Sigmoid colon (tissue), 7 donors: ENCODE data around the gene HMGCS1. TPM values are rescaled to one million over a fixed set of nuclear protein-coding genes. Genes with fewer than 3 reads are reported as not detected.

Source experiments
- DNase-seq: peaks from one replicate; pipeline ENCODE4 v3.0.0-alpha.2; 2019
- H3K27ac ChIP-seq, 4 donors: fragments of 200-600 bp; sonication (generic); one replicate each; pipeline ENCODE4 v1.5.1; 2016 to 2019; ENCODE audit warnings: mild to moderate bottlenecking in 1 of 4
- H3K27me3 ChIP-seq, 3 donors: fragments of 200-600 bp; sonication (generic); one replicate each; pipeline ENCODE4 v1.5.1; 2019; ENCODE audit warnings: mild to moderate bottlenecking in 1 of 3
- H3K36me3 ChIP-seq, 4 donors: fragments of 200-600 bp; sonication (generic); one replicate each; pipeline ENCODE4 v1.5.1; 2016 to 2019
- H3K4me1 ChIP-seq, 4 donors: fragments of 200-600 bp; sonication (generic); one replicate each; pipeline ENCODE4 v1.5.1; 2017 to 2019
- H3K4me3 ChIP-seq, 4 donors: fragments of 200-600 bp; sonication (generic); one replicate each; pipeline ENCODE4 v1.5.1; 2017 to 2019; ENCODE audit warnings: mild to moderate bottlenecking in 2 of 4, moderate library complexity in 1 of 4
- H3K9me3 ChIP-seq, 4 donors: fragments of 200-600 bp in 3 of 4; sonication (generic) in 3 of 4; one replicate each; pipeline versions ENCODE4 v1.5.1 to v1.6.1; 2013 to 2019
- CTCF ChIP-seq, 4 experiments: fragments of 450-650 bp in 3 of 4; fragments of 200-600 bp in 1 of 4; IDR thresholded peaks; one replicate each; pipeline ENCODE4 v1.5.1; 2016 to 2019; ENCODE audit warnings: antibody characterized with exemption in 4 of 4, mild to moderate bottlenecking in 3 of 4, moderate library complexity in 2 of 4
- EP300 ChIP-seq, 4 donors: sonication (generic); formaldehyde crosslinking; IDR thresholded peaks; one replicate each; pipeline ENCODE4 v1.6.1; 2017; ENCODE audit warnings: antibody characterized with exemption in 4 of 4
- POLR2A ChIP-seq, 2 donors: fragments of 450-650 bp; IDR thresholded peaks; one replicate each; pipeline ENCODE4 v1.6.1; 2016; ENCODE audit warnings: antibody characterized with exemption in 2 of 2, mild to moderate bottlenecking in 2 of 2, moderate library complexity in 2 of 2
- POLR2AphosphoS5 ChIP-seq, 4 donors: sonication (generic); formaldehyde crosslinking; IDR thresholded peaks; one replicate each; pipeline ENCODE4 v1.6.1; 2017; ENCODE audit warnings: antibody characterized with exemption in 4 of 4
- WGBS, 2 donors: extraction: QIAGEN DNeasy Blood & Tissue Kit; methylation state at CpG; one replicate each; pipeline ENCODE4 v1.1.7; 2013; 5-methylcytosine and 5-hydroxymethylcytosine counted together
- intact Hi-C: fragments of 100-400 bp; cut with DNase I; formaldehyde crosslinking; loops from one replicate; pipeline ENCODE4 v1.15.1; 2023
- polyA plus RNA-seq, 3 donors: library from polyadenylated mRNA; stranded (reverse); fragments of 200-250 nt; gene quantifications; one replicate each; pipeline ENCODE4 v1.2.3, GENCODE V29; 2013
- total RNA-seq, 4 donors: library from RNA; depleted of rRNA; stranded (reverse); fragments of >200 nt; gene quantifications; one replicate each; pipeline ENCODE4 v1.1.0, GENCODE V29; 2016
- donor health status: healthy with polysubstance abuse.
- donor health status: Bipolar disorder and iron deficiency.
- donor health status: healthy.

HMGCS1 gene
- total and polyA plus RNA-seq, 7 donors: 13.0 to 132 (median 20.7) TPM

- 18 to 35% methylated on average over 1 of the region's 1 CpG for WGBS, 2 donors
- Histone ChIP-seq H3K9me3 (no peaks in the 10 kb centered on the region), H3K27ac (no peak overlapping the region), H3K36me3 (peaks cover 0 to 5% (median 0%) of the 10 kb centered on the region in 4 donors), H3K4me1 (peaks cover 0 to 14% (median 4%) of the 10 kb centered on the region in 4 donors), H3K27me3 (no peaks in the 10 kb centered on the region), H3K4me3 (no peak overlapping the region)
- TF ChIP-seq POLR2AphosphoS5 (IDR thresholded peaks at IDR 0.05) (no peak), POLR2A (IDR thresholded peaks at IDR 0.05) (no peak), CTCF (IDR thresholded peaks at IDR 0.05) (no peak), EP300 (IDR thresholded peaks at IDR 0.05) (no peak)
- intact Hi-C loops: no loop called here
- DNase-seq: no peak
These were observed 8.7 kb downstream of the HMGCS1 start for GRCh38 chr5:43304525-43304924.

GRCh38 chr5:43303242-43303641 lies 10.0 kb downstream of the HMGCS1 start:
- H3K36me3 ChIP-seq: peaks cover 0 to 15% (median 3%) of the 10 kb centered on the region in 4 donors
- H3K27ac ChIP-seq: no peak overlapping the region
- H3K4me1 ChIP-seq: peaks cover 0 to 13% (median 3%) of the 10 kb centered on the region in 4 donors
- H3K9me3 ChIP-seq: no peaks in the 10 kb centered on the region
- no peak for DNase-seq
- WGBS, 2 donors: 95 to 97% methylated on average over 4 of the region's 4 CpGs
- intact Hi-C loops: no loop called here
- H3K4me3 ChIP-seq: no peak overlapping the region
- H3K27me3 ChIP-seq: no peaks in the 10 kb centered on the region
- TF ChIP-seq EP300 (IDR thresholded peaks at IDR 0.05) (no peak), POLR2AphosphoS5 (IDR thresholded peaks at IDR 0.05) (no peak), POLR2A (IDR thresholded peaks at IDR 0.05) (no peak), CTCF (IDR thresholded peaks at IDR 0.05) (no peak)

- Histone ChIP-seq H3K27ac (no peak overlapping the region), H3K36me3 (peaks cover 0 to 22% (median 6%) of the 10 kb centered on the region in 4 donors), H3K4me1 (peaks cover 0 to 13% (median 3%) of the 10 kb centered on the region in 4 donors), H3K4me3 (no peak overlapping the region), H3K27me3 (no peaks in the 10 kb centered on the region), H3K9me3 (no peaks in the 10 kb centered on the region)
- 96 to 98% methylated on average over 3 of the region's 3 CpGs for WGBS, 2 donors
- intact Hi-C loops: no loop called here
- DNase-seq: no peak
- TF ChIP-seq POLR2AphosphoS5 (IDR thresholded peaks at IDR 0.05) (no peak), EP300 (IDR thresholded peaks at IDR 0.05) (no peak), POLR2A (IDR thresholded peaks at IDR 0.05) (no peak), CTCF (IDR thresholded peaks at IDR 0.05) (no peak)
These were observed 10.7 kb downstream of the HMGCS1 start for GRCh38 chr5:43302481-43302880.

- peaks cover 0 to 13% (median 3%) of the 10 kb centered on the region in 4 donors for H3K4me1 ChIP-seq
- intact Hi-C loops: no loop called here
These were observed 11.5 kb downstream of the HMGCS1 start for GRCh38 chr5:43301653-43302091.

More at GRCh38 chr5:43301653-43302091, 11.5 kb downstream of the HMGCS1 start:
- Histone ChIP-seq H3K36me3 (peaks cover 0 to 30% (median 6%) of the 10 kb centered on the region in 4 donors), H3K9me3 (no peaks in the 10 kb centered on the region), H3K27me3 (no peaks in the 10 kb centered on the region), H3K27ac (no peak overlapping the region), H3K4me3 (no peak overlapping the region)
- DNase-seq: no peak
- TF ChIP-seq POLR2A (IDR thresholded peaks at IDR 0.05) (no peak), POLR2AphosphoS5 (IDR thresholded peaks at IDR 0.05) (no peak), EP300 (IDR thresholded peaks at IDR 0.05) (no peak), CTCF (IDR thresholded peaks at IDR 0.05) (no peak)
- 78 to 84% methylated on average over 3 of the region's 3 CpGs for WGBS, 2 donors
